Activated CD4-positive, alpha-beta memory T cell treated with anti-CD3 and anti-CD28 coated beads for 36 hours (primary cell): Measurements from ENCODE around the gene SMARCAD1. TPM values are rescaled to one million over a fixed set of nuclear protein-coding genes. Genes with fewer than 3 reads are reported as not detected.

Experiments
- CTCF ChIA-PET: fragments of 350-600 bp; sonication (Branson Sonifier 250); formaldehyde crosslinking; loops from one replicate; lab custom pipeline; 2021; ENCODE audit warnings: antibody characterized with exemption, inconsistent platforms; lab: Charles Lee
- POLR2A ChIA-PET: fragments of 350-600 bp; sonication (Branson Sonifier 250); formaldehyde crosslinking; loops from one replicate; lab custom pipeline; 2021; ENCODE audit warnings: antibody characterized with exemption; lab: Charles Lee
- DNase-seq: peaks from one replicate; pipeline ENCODE4 v3.0.0-alpha.2; 2020
- H3K27ac Mint-ChIP-seq: one replicate; pipeline ENCODE4 v1.8.0; 2021; ENCODE audit warnings: mixed read lengths
- H3K27me3 Mint-ChIP-seq: one replicate; pipeline ENCODE4 v1.8.0; 2021; ENCODE audit warnings: mixed read lengths
- H3K36me3 Mint-ChIP-seq: one replicate; pipeline ENCODE4 v1.8.0; 2021; ENCODE audit warnings: mixed read lengths
- H3K4me1 Mint-ChIP-seq: one replicate; pipeline ENCODE4 v1.8.0; 2021; ENCODE audit warnings: low read depth, mixed read lengths
- H3K4me3 Mint-ChIP-seq: one replicate; pipeline ENCODE4 v1.8.0; 2021; ENCODE audit warnings: mild to moderate bottlenecking, mixed read lengths
- H3K9me3 Mint-ChIP-seq: one replicate; pipeline ENCODE4 v1.8.0; 2021; ENCODE audit warnings: mixed read lengths
- intact Hi-C: fragments of 100-400 bp; cut with micrococcal nuclease; formaldehyde crosslinking; loops from one replicate; pipeline ENCODE4 v1.15.1; 2023
- total RNA-seq, 2 experiments: library from RNA; stranded (reverse); gene quantifications; one replicate each; pipeline ENCODE4 v1.2.3, GENCODE V29; 2021

The SMARCAD1 gene
- total RNA-seq, 2 experiments from 2014 or later: 26.5 to 28.0 TPM

- intact Hi-C loops: loop anchor here (1.0 to 5.0 kb wide), 4 partner anchors 10 to 132 kb away; partner anchors contain the start of genes PDLIM5 and SMARCAD1
- Mint-ChIP-seq H3K27ac (peak overlapping the region; percentile 78), H3K4me3 (peak overlapping the region; percentile 48), H3K4me1 (peaks cover 19% of the 10 kb centered on the region), H3K36me3 (no peaks in the 10 kb centered on the region), H3K27me3 (no peaks in the 10 kb centered on the region), H3K9me3 (no peaks in the 10 kb centered on the region)
- ChIA-PET POLR2A (interaction anchor here (1.2 kb wide), 1 partner anchor 10 kb away, joined by 8 read pairs; no protein-coding TSS in a partner anchor), CTCF (interaction anchor here (0.9 to 2.3 kb wide), 4 partner anchors 10 to 68 kb away, joined by 3 to 8 read pairs (median 4); no protein-coding TSS in a partner anchor)
- no peak for DNase-seq
Observed at GRCh38 chr4:94338681-94339351, 131.2 kb downstream of the SMARCAD1 start.

GRCh38 chr4:94339779-94340178 lies 132.1 kb downstream of the SMARCAD1 start:
- intact Hi-C loops: loop anchor here (1.0 to 5.0 kb wide), 4 partner anchors 10 to 132 kb away; partner anchors contain the start of genes PDLIM5 and SMARCAD1
- POLR2A ChIA-PET: interaction anchor here (1.2 kb wide), 1 partner anchor 9 kb away, joined by 8 read pairs; no protein-coding TSS in a partner anchor
- Mint-ChIP-seq H3K27ac (peak overlapping the region; percentile 78), H3K9me3 (no peaks in the 10 kb centered on the region), H3K27me3 (no peaks in the 10 kb centered on the region), H3K4me3 (peak overlapping the region; percentile 68), H3K4me1 (peaks cover 19% of the 10 kb centered on the region), H3K36me3 (no peaks in the 10 kb centered on the region)
- CTCF ChIA-PET: interaction anchor here (0.6 to 2.3 kb wide), 5 partner anchors 9 to 67 kb away, joined by 3 to 8 read pairs (median 4); no protein-coding TSS in a partner anchor
- peak; percentile 48 for DNase-seq

Other genes with a start within 250 kb of the SMARCAD1 start
- under 1 TPM in 1 of 2 experiments, not detected in 1; 0.34 TPM for gene HPGDS, start 135.0 kb downstream of the SMARCAD1 start, total RNA-seq
- 10 to 100 TPM; 23.8 to 26.3 TPM for gene PDLIM5, start 244.1 kb downstream of the SMARCAD1 start, total RNA-seq